Measurements from ENCODE around the gene PLCG1. TPM values are rescaled to one million over a fixed set of nuclear protein-coding genes. Genes with fewer than 3 reads are reported as not detected.

Gene PLCG1
- polyA plus RNA-seq, 1 experiment = 54.6 TPM

DNA sequence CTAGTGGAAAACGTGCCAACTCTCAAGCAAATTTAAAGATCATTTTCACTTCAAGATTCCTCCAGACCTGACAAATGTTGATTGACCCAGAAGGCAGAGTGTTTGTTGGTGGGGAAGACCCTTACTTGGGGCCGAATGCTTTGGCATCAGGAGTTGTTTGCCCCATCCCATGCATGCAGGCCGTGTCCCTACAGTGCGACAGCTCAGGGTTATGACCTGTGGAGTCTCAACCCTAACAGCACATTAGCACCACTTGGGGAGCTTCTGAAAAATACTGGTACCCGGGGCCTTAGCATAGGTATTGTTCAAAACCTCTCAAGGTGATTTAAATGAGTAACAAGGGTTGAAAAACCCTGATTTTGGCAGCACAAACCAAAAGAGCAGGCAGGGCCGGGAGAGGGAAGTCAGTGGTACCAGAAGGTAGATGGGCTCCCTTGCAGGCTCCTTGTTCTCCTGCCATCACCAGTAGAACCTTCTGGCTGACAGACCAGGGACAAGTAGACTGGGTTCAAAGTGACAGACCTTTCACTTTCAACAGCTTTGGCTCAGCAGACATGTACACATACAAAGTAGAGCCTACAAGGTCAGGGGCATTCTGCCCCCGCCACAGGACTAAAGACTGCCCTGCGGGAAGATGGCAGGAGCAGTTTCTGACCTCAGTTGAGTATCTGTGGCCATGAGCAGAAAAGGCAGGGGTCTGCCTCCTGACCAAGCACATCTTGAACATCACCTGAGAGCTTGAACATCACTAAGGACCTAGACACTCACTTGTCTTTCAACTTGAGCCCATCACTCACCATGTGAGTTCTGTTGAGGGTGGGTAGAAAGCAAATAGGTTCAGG, 39.6 kb downstream of the PLCG1 start:
- H3K27me3 ChIP-seq (ENCODE audit: control insufficient read depth, insufficient read depth, low read length) = no peaks in the 10 kb centered on the region
- ChIA-PET CTCF (interaction anchor here (1.0 to 7.3 kb wide), 6 partner anchors 56 to 234 kb away, joined by 3 to 170 read pairs (median 5); partner anchors contain the start of gene LPIN3), POLR2A (interaction anchor here (0.5 to 0.9 kb wide), 2 partner anchors 41 to 46 kb away, joined by 3 read pairs; no protein-coding TSS in a partner anchor)
- no peak overlapping the region for H3K4me3 ChIP-seq (ENCODE audit: low read depth, low read length)
- H3K9me3 ChIP-seq (ENCODE audit: control insufficient read depth, insufficient read depth, low read length) = no peaks in the 10 kb centered on the region
- H3K27ac ChIP-seq (ENCODE audit: low read depth, low read length) = peak overlapping the region; percentile 75
- TF ChIP-seq, protein P1, sequence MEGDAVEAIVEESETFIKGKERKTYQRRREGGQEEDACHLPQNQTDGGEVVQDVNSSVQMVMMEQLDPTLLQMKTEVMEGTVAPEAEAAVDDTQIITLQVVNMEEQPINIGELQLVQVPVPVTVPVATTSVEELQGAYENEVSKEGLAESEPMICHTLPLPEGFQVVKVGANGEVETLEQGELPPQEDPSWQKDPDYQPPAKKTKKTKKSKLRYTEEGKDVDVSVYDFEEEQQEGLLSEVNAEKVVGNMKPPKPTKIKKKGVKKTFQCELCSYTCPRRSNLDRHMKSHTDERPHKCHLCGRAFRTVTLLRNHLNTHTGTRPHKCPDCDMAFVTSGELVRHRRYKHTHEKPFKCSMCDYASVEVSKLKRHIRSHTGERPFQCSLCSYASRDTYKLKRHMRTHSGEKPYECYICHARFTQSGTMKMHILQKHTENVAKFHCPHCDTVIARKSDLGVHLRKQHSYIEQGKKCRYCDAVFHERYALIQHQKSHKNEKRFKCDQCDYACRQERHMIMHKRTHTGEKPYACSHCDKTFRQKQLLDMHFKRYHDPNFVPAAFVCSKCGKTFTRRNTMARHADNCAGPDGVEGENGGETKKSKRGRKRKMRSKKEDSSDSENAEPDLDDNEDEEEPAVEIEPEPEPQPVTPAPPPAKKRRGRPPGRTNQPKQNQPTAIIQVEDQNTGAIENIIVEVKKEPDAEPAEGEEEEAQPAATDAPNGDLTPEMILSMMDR (IDR thresholded peaks at IDR 0.05; ENCODE audit: low read depth, low read length) = no peak
- no peak for DNase-seq (ENCODE audit: low read depth, low spot score)

DNA sequence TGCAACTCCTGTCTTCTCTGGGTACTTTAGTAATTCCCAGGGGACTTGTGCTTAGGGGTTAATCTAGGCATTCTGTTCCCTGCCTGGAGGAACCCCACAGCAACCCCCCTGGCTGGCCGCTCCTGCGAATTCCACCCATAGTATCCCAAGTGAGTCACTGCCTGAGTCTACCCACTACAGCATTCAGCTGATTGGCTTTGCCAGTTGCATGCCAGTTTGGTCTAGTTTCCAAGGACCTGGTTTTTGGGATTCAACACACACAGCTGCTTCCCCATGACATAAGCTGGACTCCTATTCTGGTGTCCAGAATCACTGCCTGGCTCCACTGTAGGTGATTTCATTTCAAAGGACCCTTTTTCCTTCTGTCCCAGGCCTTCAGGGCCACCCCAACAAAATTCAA, 40.3 kb downstream of the PLCG1 start:
- no peaks in the 10 kb centered on the region for H3K9me3 ChIP-seq (ENCODE audit: control insufficient read depth, insufficient read depth, low read length)
- H3K4me3 ChIP-seq (ENCODE audit: low read depth, low read length) = no peak overlapping the region
- H3K27me3 ChIP-seq (ENCODE audit: control insufficient read depth, insufficient read depth, low read length) = no peaks in the 10 kb centered on the region
- TF ChIP-seq, protein P1 (IDR thresholded peaks at IDR 0.05; ENCODE audit: low read depth, low read length) = no peak
- POLR2A ChIA-PET = interaction anchor here (0.5 to 0.9 kb wide), 2 partner anchors 41 to 45 kb away, joined by 3 read pairs; no protein-coding TSS in a partner anchor
- H3K27ac ChIP-seq (ENCODE audit: low read depth, low read length) = peak overlapping the region; percentile 81
- DNase-seq (ENCODE audit: low read depth, low spot score) = peak; percentile 64
- CTCF ChIA-PET = interaction anchor here (1.5 to 7.3 kb wide), 4 partner anchors 55 to 234 kb away, joined by 5 to 170 read pairs (median 6); partner anchors contain the start of gene LPIN3

DNA sequence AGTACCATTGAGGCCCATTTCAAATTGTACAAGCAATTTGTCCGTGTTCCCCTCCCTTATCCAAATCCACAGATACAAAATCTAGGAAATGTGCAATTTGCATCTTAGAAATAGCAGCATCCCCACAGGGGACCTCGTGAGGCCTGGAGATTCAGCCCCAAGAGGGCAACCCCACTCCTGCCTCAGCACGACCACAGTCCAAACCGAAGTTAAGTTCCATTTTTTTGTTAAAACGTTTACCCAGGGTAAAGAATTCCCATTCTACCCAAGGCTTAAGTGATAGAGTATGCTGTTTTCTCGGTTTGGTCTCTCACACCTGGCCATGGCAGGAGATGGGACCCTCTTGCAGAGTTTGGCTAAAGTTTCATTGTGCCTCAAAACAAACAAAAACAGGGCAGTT, 41.2 kb downstream of the PLCG1 start:
- H3K27ac ChIP-seq (ENCODE audit: low read depth, low read length) = no peak overlapping the region
- TF ChIP-seq, protein P1 (IDR thresholded peaks at IDR 0.05; ENCODE audit: low read depth, low read length) = no peak
- CTCF ChIA-PET = interaction anchor here (1.5 to 7.3 kb wide), 2 partner anchors 54 to 161 kb away, joined by 5 to 170 read pairs; partner anchors contain the start of gene LPIN3
- no peak overlapping the region for H3K4me3 ChIP-seq (ENCODE audit: low read depth, low read length)
- DNase-seq (ENCODE audit: low read depth, low spot score) = no peak
- no peaks in the 10 kb centered on the region for H3K9me3 ChIP-seq (ENCODE audit: control insufficient read depth, insufficient read depth, low read length)
- no peaks in the 10 kb centered on the region for H3K27me3 ChIP-seq (ENCODE audit: control insufficient read depth, insufficient read depth, low read length)
- POLR2A ChIA-PET = no interaction called here

DNA sequence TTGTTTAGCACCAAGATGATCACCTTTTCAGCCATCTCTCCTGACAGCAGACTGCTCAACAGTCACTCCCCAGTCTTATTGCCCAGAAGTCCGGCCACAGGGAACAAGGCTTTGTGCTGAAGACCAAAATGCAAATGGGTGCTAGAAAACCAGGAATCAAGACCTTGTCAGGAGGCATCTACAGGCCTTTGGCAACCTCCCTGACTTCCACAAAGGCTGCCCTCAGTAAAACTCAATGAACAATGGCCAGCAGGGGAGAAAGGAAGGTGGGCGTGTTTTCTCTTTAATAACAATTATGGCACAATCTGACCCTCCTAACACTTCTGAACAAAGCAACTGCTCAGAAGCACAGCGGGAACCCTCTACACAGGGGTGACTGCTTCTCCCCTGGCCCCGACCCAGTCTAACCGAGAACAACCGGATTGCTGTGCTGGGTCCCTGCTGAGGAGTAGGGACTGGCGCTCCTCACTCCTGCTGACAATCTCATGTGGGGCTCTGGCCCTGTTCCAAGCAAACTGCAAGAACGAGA, 41.6 kb downstream of the PLCG1 start:
- POLR2A ChIA-PET = interaction anchor here (0.7 kb wide), 1 partner anchor 137 kb away, joined by 4 read pairs; no protein-coding TSS in a partner anchor
- no peak for DNase-seq (ENCODE audit: low read depth, low spot score)
- no peaks in the 10 kb centered on the region for H3K9me3 ChIP-seq (ENCODE audit: control insufficient read depth, insufficient read depth, low read length)
- H3K27me3 ChIP-seq (ENCODE audit: control insufficient read depth, insufficient read depth, low read length) = no peaks in the 10 kb centered on the region
- no peak overlapping the region for H3K4me3 ChIP-seq (ENCODE audit: low read depth, low read length)
- H3K27ac ChIP-seq (ENCODE audit: low read depth, low read length) = no peak overlapping the region
- CTCF ChIA-PET = interaction anchor here (0.6 to 3.7 kb wide), 3 partner anchors 44 to 54 kb away, joined by 3 to 13 read pairs (median 3); no protein-coding TSS in a partner anchor
- TF ChIP-seq, protein P1 (IDR thresholded peaks at IDR 0.05; ENCODE audit: low read depth, low read length) = no peak

Data from AG04450 (cell line).